K562 (cell line): ENCODE results near the gene DNMT1. TPM values are rescaled to one million over a fixed set of nuclear protein-coding genes. Genes with fewer than 3 reads are reported as not detected.
A peak's percentile ranks its signal among the peaks of the same experiment; 100 is the strongest.

ENCODE experiments used
- CEBPG ChIP-seq, 3 experiments: fragments of 200-800 bp in 1 of 3; sonication (Bioruptor generic) in 1 of 3; sonication (generic) in 1 of 3; formaldehyde crosslinking in 1 of 3; IDR thresholded peaks in 2 of 3; conservative IDR thresholded peaks in 1 of 3; 2 replicates each; pipeline versions ENCODE4 v1.6.1 to v1.8.0; 2016 to 2022; ENCODE audit warnings: missing compliant biosample characterization in 2 of 3, missing genetic modification characterization in 2 of 3, mild to moderate bottlenecking in 1 of 3, missing genetic modification reagents in 1 of 3
- FOXJ2 ChIP-seq: fragments of 200-800 bp; sonication (Bioruptor generic); IDR thresholded peaks from 2 replicates; pipeline ENCODE4 v1.6.1; 2016; ENCODE audit warnings: missing genetic modification characterization, missing compliant biosample characterization
- GABPB1 ChIP-seq: sonication (generic); formaldehyde crosslinking; IDR thresholded peaks from 2 replicates; pipeline ENCODE4 v1.8.0; 2022; ENCODE audit warnings: mild to moderate bottlenecking, missing genetic modification reagents
- NFE2L1 ChIP-seq: fragments of 450-650 bp; IDR thresholded peaks from 2 replicates; pipeline ENCODE4 v1.6.1; 2016; ENCODE audit warnings: missing genetic modification characterization, low read depth, mild to moderate bottlenecking, missing compliant biosample characterization, moderate library complexity, borderline replicate concordance
- RBM22 ChIP-seq: fragments of 200-400 bp; formaldehyde crosslinking; IDR thresholded peaks from 2 replicates; pipeline ENCODE4 v1.6.1; 2018; ENCODE audit warnings: low read length, low read depth; ENCODE audit not compliant: poor library complexity, severe bottlenecking
- TSC22D4 ChIP-seq: fragments of 450-650 bp; IDR thresholded peaks from 2 replicates; pipeline ENCODE4 v1.6.1; 2016; ENCODE audit warnings: missing genetic modification characterization, missing biosample characterization, control low read depth
- polyA plus RNA-seq, 8 experiments: library from polyadenylated mRNA; depleted of rRNA in 4 of 8; stranded (reverse) in 5 of 8; unstranded in 3 of 8; fragments of >200 nt; fragmentation: Nextera tagmentation in 2 of 8; fragmentation: Illumina TruSeq in 1 of 8; extraction: Ambion mirVana in 2 of 8; extraction: Trizol in 1 of 8; gene quantifications; 2 replicates each; pipeline versions ENCODE4 v1.2.1 to v1.2.3, GENCODE V29; 2011 to 2014; ENCODE audit warnings: inconsistent platforms in 1 of 8, missing spikeins in 1 of 8
- total RNA-seq, 7 experiments: library from RNA; depleted of rRNA in 6 of 7; stranded (reverse); fragments of >200 nt in 6 of 7; fragmentation: Illumina TruSeq in 2 of 7; extraction: Trizol in 2 of 7; gene quantifications; 2 replicates each; pipeline versions ENCODE4 v1.2.1 to v1.2.3, GENCODE V29; 2011 to 2021; ENCODE audit warnings: low replicate concordance in 1 of 7
- TF ChIP-seq, protein P1 (sequence below), 2 experiments: fragments of 450-650 bp in 1 of 2; sonication (generic) in 1 of 2; formaldehyde crosslinking in 1 of 2; IDR thresholded peaks; 2 replicates each; pipeline versions ENCODE4 v1.7.1 to v1.9.0; 2016 to 2022; ENCODE audit warnings: inconsistent platforms in 1 of 2, mild to moderate bottlenecking in 1 of 2, missing genetic modification reagents in 1 of 2
- TF ChIP-seq, protein P2 (sequence below), 2 experiments: fragments of 150-350 bp in 1 of 2; IDR thresholded peaks; 2 replicates each; pipeline ENCODE4 v1.6.1; 2012 to 2016; ENCODE audit warnings: low read depth in 2 of 2, low read length in 2 of 2, mild to moderate bottlenecking in 1 of 2, moderate library complexity in 1 of 2
- TF ChIP-seq, protein P3 (sequence below): fragments of 450-650 bp; IDR thresholded peaks from 2 replicates; pipeline ENCODE4 v1.6.1; 2016
- TF ChIP-seq, protein P4 (sequence below), 2 experiments: fragments of 450-650 bp in 1 of 2; sonication (generic) in 1 of 2; formaldehyde crosslinking in 1 of 2; IDR thresholded peaks in 1 of 2; conservative IDR thresholded peaks in 1 of 2; 2 replicates each; pipeline versions ENCODE4 v1.6.1 to v1.8.1; 2016 to 2023; ENCODE audit warnings: mild to moderate bottlenecking in 2 of 2, moderate library complexity in 2 of 2, inconsistent platforms in 1 of 2, missing genetic modification reagents in 1 of 2

The DNMT1 gene
- total and polyA plus RNA-seq, 9 of the 15 experiments (the other 6 are each of a cell fraction or from before 2014, with no cell fraction given), result 80.1 to 271 (median 121) TPM

DNA sequence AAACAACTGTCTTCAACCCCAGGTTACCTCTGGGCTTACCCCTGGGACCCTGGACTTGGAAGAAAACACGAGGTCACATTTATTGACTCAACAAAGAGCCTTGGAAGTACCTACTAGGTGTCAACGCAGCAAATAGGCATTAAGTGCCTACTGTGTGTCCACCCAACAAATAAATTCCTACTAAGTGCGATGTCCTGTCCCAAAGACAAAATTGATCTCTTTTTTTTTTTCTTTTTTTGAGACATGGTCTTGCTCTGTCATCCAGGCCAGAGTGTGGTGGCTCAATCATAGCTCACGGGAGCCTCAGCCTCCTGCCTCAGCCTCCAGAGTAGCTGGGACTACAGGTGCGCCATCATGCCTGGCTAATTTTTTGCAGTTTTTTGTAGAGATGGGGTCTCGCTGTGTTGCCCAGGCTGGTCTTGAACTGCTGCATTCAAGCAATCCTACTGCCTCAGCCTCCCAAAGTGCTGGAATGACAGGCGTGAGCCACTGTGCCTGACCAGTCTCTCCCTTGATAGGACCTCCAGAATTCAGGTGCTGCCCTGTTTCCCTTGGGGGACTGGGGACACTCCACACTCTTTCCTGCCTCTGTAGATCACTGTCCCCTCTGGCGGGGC is 37.0 kb upstream of the DNMT1 start (continued):
- TF ChIP-seq, protein P1, sequence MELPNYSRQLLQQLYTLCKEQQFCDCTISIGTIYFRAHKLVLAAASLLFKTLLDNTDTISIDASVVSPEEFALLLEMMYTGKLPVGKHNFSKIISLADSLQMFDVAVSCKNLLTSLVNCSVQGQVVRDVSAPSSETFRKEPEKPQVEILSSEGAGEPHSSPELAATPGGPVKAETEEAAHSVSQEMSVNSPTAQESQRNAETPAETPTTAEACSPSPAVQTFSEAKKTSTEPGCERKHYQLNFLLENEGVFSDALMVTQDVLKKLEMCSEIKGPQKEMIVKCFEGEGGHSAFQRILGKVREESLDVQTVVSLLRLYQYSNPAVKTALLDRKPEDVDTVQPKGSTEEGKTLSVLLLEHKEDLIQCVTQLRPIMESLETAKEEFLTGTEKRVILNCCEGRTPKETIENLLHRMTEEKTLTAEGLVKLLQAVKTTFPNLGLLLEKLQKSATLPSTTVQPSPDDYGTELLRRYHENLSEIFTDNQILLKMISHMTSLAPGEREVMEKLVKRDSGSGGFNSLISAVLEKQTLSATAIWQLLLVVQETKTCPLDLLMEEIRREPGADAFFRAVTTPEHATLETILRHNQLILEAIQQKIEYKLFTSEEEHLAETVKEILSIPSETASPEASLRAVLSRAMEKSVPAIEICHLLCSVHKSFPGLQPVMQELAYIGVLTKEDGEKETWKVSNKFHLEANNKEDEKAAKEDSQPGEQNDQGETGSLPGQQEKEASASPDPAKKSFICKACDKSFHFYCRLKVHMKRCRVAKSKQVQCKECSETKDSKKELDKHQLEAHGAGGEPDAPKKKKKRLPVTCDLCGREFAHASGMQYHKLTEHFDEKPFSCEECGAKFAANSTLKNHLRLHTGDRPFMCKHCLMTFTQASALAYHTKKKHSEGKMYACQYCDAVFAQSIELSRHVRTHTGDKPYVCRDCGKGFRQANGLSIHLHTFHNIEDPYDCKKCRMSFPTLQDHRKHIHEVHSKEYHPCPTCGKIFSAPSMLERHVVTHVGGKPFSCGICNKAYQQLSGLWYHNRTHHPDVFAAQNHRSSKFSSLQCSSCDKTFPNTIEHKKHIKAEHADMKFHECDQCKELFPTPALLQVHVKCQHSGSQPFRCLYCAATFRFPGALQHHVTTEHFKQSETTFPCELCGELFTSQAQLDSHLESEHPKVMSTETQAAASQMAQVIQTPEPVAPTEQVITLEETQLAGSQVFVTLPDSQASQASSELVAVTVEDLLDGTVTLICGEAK (IDR thresholded peaks at IDR 0.05), result no peak
- TF ChIP-seq, protein P1 (CRISPR knock-in tag; IDR thresholded peaks at IDR 0.05), result no peak
- TF ChIP-seq FOXJ2 (tag) (no peak), TSC22D4 (tag) (no peak), RBM22 (no peak), GABPB1 (CRISPR knock-in tag) (no peak), NFE2L1 (tag) (no peak), CEBPG (CRISPR knock-in tag; IDR thresholded peaks at IDR 0.05) (no peak), CEBPG (tag; conservative IDR thresholded peaks at IDR 0.05 in 1 of 2, IDR thresholded peaks at IDR 0.05 in 1 of 2) (no peak)
- TF ChIP-seq, protein P2, sequence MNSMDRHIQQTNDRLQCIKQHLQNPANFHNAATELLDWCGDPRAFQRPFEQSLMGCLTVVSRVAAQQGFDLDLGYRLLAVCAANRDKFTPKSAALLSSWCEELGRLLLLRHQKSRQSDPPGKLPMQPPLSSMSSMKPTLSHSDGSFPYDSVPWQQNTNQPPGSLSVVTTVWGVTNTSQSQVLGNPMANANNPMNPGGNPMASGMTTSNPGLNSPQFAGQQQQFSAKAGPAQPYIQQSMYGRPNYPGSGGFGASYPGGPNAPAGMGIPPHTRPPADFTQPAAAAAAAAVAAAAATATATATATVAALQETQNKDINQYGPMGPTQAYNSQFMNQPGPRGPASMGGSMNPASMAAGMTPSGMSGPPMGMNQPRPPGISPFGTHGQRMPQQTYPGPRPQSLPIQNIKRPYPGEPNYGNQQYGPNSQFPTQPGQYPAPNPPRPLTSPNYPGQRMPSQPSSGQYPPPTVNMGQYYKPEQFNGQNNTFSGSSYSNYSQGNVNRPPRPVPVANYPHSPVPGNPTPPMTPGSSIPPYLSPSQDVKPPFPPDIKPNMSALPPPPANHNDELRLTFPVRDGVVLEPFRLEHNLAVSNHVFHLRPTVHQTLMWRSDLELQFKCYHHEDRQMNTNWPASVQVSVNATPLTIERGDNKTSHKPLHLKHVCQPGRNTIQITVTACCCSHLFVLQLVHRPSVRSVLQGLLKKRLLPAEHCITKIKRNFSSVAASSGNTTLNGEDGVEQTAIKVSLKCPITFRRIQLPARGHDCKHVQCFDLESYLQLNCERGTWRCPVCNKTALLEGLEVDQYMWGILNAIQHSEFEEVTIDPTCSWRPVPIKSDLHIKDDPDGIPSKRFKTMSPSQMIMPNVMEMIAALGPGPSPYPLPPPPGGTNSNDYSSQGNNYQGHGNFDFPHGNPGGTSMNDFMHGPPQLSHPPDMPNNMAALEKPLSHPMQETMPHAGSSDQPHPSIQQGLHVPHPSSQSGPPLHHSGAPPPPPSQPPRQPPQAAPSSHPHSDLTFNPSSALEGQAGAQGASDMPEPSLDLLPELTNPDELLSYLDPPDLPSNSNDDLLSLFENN (IDR thresholded peaks at IDR 0.05; ENCODE audit: low read depth in 2 of 2, low read length in 2 of 2), result no peak
- TF ChIP-seq, protein P3, sequence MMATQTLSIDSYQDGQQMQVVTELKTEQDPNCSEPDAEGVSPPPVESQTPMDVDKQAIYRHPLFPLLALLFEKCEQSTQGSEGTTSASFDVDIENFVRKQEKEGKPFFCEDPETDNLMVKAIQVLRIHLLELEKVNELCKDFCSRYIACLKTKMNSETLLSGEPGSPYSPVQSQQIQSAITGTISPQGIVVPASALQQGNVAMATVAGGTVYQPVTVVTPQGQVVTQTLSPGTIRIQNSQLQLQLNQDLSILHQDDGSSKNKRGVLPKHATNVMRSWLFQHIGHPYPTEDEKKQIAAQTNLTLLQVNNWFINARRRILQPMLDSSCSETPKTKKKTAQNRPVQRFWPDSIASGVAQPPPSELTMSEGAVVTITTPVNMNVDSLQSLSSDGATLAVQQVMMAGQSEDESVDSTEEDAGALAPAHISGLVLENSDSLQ, result no peak
- TF ChIP-seq, protein P4, sequence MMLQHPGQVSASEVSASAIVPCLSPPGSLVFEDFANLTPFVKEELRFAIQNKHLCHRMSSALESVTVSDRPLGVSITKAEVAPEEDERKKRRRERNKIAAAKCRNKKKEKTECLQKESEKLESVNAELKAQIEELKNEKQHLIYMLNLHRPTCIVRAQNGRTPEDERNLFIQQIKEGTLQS (IDR thresholded peaks at IDR 0.05), result 0 out of 2 replicates have a peak, but pooled peaks have one; percentile 6
- TF ChIP-seq, protein P4 (CRISPR knock-in tag; conservative IDR thresholded peaks at IDR 0.05), result no peak
